ENCODE results near the gene CEP135. TPM values are rescaled to one million over a fixed set of nuclear protein-coding genes. Genes with fewer than 3 reads are reported as not detected.

CEP135 gene
- total and polyA plus RNA-seq, 2 donors (not counting 1 experiment from before 2014, with no cell fraction given), result 4.6 to 5.9 TPM

DNA sequence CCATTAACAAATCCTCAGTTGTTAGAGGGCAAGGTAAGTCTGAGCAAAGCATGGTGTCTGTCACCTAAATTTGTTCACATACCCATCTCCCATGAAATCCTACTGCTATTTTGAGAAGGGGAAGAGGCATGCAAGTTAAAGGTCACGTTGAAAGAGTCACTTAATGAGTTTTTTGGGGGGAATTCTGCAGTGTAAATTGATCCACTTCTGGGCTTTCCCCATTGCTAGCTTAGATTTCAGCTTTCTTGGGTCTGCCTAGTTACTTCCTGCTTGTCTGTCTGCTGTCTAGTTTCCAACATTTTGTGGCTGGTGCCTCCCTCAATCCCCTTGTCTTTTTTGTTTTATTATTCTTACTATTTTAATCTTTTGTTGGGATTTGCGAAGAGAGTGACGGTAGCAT is 32.0 kb downstream of the CEP135 start:
- H2AFZ ChIP-seq (ENCODE audit: low read length), result no peak overlapping the region
- H4K20me1 ChIP-seq (ENCODE audit: control insufficient read depth, extremely low read depth, insufficient read depth, low read length), result no peaks in the 10 kb centered on the region
- no peaks in the 10 kb centered on the region for H3K27me3 ChIP-seq (ENCODE audit: control insufficient read depth, insufficient read depth, low read length)
- no peak overlapping the region for H3K9ac ChIP-seq (ENCODE audit: insufficient read depth, low read length)
- TF ChIP-seq CTCF (conservative IDR thresholded peaks at IDR 0.05 in 1 of 2, IDR thresholded peaks at IDR 0.05 in 1 of 2; ENCODE audit: low read depth in 1 of 2, low read length in 2 of 2) (no peak), EZH2 (IDR thresholded peaks at IDR 0.05; ENCODE audit: low read length, missing control alignments) (no peak)
- H3K27ac ChIP-seq (ENCODE audit: insufficient read depth, low read length), result no peak overlapping the region
- H3K4me1 ChIP-seq (ENCODE audit: control insufficient read depth, extremely low read depth, insufficient read depth, low read length), result no peaks in the 10 kb centered on the region
- no peaks in the 10 kb centered on the region for H3K79me2 ChIP-seq (ENCODE audit: control insufficient read depth, insufficient read depth, low read length)
- H3K9me3 ChIP-seq (ENCODE audit: control insufficient read depth, insufficient read depth, low read depth, low read length), result no peaks in the 10 kb centered on the region
- no peak for DNase-seq (ENCODE audit: low read depth in 2 of 2)
- no peak overlapping the region for H3K4me3 ChIP-seq (replicated peaks in 1 of 4; ENCODE audit: control extremely low read depth in 1 of 4, insufficient read depth in 1 of 4, low read depth in 3 of 4, low read length in 4 of 4)
- H3K36me3 ChIP-seq (ENCODE audit: control insufficient read depth, insufficient read depth, low read length), result no peaks in the 10 kb centered on the region
- no peak overlapping the region for H3K4me2 ChIP-seq (ENCODE audit: extremely low read depth, insufficient read depth, low read length)

GRCh38 chr4:55982976-55983375 is 34.2 kb downstream of the CEP135 start:
- Histone ChIP-seq H3K4me2 (ENCODE audit: extremely low read depth, insufficient read depth, low read length) (no peak overlapping the region), H3K4me3 (replicated peaks in 1 of 4; ENCODE audit: control extremely low read depth in 1 of 4, insufficient read depth in 1 of 4, low read depth in 3 of 4, low read length in 4 of 4) (no peak overlapping the region), H3K9me3 (ENCODE audit: control insufficient read depth, insufficient read depth, low read depth, low read length) (no peaks in the 10 kb centered on the region), H3K4me1 (ENCODE audit: control insufficient read depth, extremely low read depth, insufficient read depth, low read length) (no peaks in the 10 kb centered on the region), H3K79me2 (ENCODE audit: control insufficient read depth, insufficient read depth, low read length) (no peaks in the 10 kb centered on the region), H3K9ac (ENCODE audit: insufficient read depth, low read length) (no peak overlapping the region), H3K36me3 (ENCODE audit: control insufficient read depth, insufficient read depth, low read length) (no peaks in the 10 kb centered on the region), H4K20me1 (ENCODE audit: control insufficient read depth, extremely low read depth, insufficient read depth, low read length) (no peaks in the 10 kb centered on the region), H3K27ac (ENCODE audit: insufficient read depth, low read length) (no peak overlapping the region), H2AFZ (ENCODE audit: low read length) (no peak overlapping the region), H3K27me3 (ENCODE audit: control insufficient read depth, insufficient read depth, low read length) (no peaks in the 10 kb centered on the region)
- no peak for DNase-seq (ENCODE audit: low read depth in 2 of 2)
- TF ChIP-seq EZH2 (IDR thresholded peaks at IDR 0.05; ENCODE audit: low read length, missing control alignments) (no peak), CTCF (conservative IDR thresholded peaks at IDR 0.05 in 1 of 2, IDR thresholded peaks at IDR 0.05 in 1 of 2; ENCODE audit: low read depth in 1 of 2, low read length in 2 of 2) (no peak)

DNA sequence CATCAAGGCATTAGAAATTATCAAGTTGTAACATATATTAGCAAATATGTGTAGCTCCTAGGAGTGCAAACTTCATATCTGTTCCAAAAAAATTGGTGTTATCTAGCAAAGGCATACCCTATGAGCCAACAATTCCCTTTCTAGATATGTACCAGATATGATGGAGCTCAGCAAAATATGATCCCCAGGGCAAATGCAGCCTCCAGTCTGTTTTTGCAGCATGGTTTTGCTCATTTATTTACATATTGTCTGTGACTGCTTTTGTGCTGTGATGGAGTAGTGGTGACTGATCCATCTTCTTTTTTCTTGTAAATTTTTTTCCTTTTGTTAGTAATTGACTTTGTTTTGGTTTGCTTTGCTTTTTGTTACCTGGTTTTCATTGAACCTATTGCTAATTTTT is 41.0 kb downstream of the CEP135 start:
- Histone ChIP-seq H3K36me3 (ENCODE audit: control insufficient read depth, insufficient read depth, low read length) (no peaks in the 10 kb centered on the region), H3K27ac (ENCODE audit: insufficient read depth, low read length) (no peak overlapping the region), H3K4me1 (ENCODE audit: control insufficient read depth, extremely low read depth, insufficient read depth, low read length) (no peaks in the 10 kb centered on the region)

More for the DNA sequence above, 41.0 kb downstream of the CEP135 start:
- Histone ChIP-seq H4K20me1 (ENCODE audit: control insufficient read depth, extremely low read depth, insufficient read depth, low read length) (no peaks in the 10 kb centered on the region), H3K79me2 (ENCODE audit: control insufficient read depth, insufficient read depth, low read length) (no peaks in the 10 kb centered on the region), H3K9me3 (ENCODE audit: control insufficient read depth, insufficient read depth, low read depth, low read length) (no peaks in the 10 kb centered on the region), H3K4me3 (replicated peaks in 1 of 4; ENCODE audit: control extremely low read depth in 1 of 4, insufficient read depth in 1 of 4, low read depth in 3 of 4, low read length in 4 of 4) (no peak overlapping the region), H3K4me2 (ENCODE audit: extremely low read depth, insufficient read depth, low read length) (no peak overlapping the region), H3K27me3 (ENCODE audit: control insufficient read depth, insufficient read depth, low read length) (no peaks in the 10 kb centered on the region), H2AFZ (ENCODE audit: low read length) (no peak overlapping the region), H3K9ac (ENCODE audit: insufficient read depth, low read length) (no peak overlapping the region)
- no peak for DNase-seq (ENCODE audit: low read depth in 2 of 2)
- no peak for TF ChIP-seq CTCF (conservative IDR thresholded peaks at IDR 0.05 in 1 of 2, IDR thresholded peaks at IDR 0.05 in 1 of 2; ENCODE audit: low read depth in 1 of 2, low read length in 2 of 2)
- TF ChIP-seq EZH2 (IDR thresholded peaks at IDR 0.05; ENCODE audit: low read length, missing control alignments), result no peak

All from fibroblast of lung (primary cell).